Renal cortical epithelial cell (primary cell): ENCODE results near the gene UBE2M. TPM values are rescaled to one million over a fixed set of nuclear protein-coding genes. Genes with fewer than 3 reads are reported as not detected.
A peak's percentile ranks its signal among the peaks of the same experiment; 100 is the strongest.
"Not testable (repeated sequence)": the region's sequence is repeated elsewhere in the genome, so short reads cannot be mapped to it uniquely, and the experiment has no call there.

Experiments
- DNase-seq: peaks from one replicate; pipeline ENCODE4 v3.0.0-alpha.2; 2011; ENCODE audit warnings: low read depth
- total RNA-seq: library from RNA; depleted of rRNA; stranded (reverse); fragments of >200 nt; gene quantifications from 2 replicates; pipeline ENCODE4 v1.2.3, GENCODE V29; 2014

UBE2M gene
- 39.4 and 55.4 TPM in 2 replicates for total RNA-seq

DNA sequence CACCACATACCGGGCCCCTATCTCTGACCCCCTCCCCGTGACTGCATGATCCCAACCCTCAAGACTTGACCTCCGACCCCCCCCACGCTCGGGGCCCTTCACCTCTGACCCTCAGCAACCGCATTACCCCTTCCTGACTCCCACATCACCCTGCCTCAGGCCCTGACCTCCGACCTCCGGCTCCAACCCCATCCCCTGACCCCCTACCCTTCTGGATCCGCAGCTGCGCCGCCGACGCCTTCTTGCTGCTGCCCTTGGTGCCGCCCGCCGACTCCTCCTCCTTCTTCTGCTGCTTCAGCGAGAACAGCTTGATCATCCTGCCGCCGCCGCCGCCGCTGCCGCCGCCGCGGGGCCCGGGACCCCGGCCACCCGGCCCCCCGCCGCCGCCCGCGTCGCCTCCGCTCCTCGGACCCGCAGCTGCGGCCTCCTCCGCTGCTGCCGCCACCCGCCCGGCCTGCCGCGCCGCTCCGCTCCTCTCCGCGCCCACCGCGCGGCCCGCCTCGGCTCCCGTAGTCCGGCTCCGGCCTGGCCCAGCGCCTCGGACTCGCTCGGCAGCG is at the start of gene UBE2M:
UBE2M (minus strand) TSS at position 546 of the 557 bp plus-strand sequence; CDS start at position 316, 230 bp downstream.
- DNase-seq, result no peak

DNA sequence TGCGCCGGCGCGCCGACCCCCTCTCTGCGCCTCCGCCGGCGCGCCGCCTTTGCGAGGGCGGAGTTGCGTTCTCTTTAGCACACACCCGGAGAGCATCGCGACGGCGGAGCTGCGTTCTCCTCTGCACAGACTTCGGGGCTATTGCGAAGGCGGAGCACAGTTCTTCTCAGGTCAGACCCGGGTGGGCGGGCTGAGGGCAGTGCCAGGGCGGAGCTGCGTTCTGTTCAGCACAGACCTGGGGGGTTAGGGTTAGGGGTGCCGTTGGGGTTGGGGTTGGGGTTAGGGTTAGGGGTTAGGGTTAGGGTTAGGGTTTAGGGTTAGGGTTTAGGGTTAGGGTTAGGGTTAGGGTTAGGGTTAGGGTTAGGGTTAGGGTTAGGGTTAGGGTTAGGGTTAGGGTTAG is 48.8 kb upstream of the UBE2M start:
- not testable (repeated sequence) for DNase-seq

DNA sequence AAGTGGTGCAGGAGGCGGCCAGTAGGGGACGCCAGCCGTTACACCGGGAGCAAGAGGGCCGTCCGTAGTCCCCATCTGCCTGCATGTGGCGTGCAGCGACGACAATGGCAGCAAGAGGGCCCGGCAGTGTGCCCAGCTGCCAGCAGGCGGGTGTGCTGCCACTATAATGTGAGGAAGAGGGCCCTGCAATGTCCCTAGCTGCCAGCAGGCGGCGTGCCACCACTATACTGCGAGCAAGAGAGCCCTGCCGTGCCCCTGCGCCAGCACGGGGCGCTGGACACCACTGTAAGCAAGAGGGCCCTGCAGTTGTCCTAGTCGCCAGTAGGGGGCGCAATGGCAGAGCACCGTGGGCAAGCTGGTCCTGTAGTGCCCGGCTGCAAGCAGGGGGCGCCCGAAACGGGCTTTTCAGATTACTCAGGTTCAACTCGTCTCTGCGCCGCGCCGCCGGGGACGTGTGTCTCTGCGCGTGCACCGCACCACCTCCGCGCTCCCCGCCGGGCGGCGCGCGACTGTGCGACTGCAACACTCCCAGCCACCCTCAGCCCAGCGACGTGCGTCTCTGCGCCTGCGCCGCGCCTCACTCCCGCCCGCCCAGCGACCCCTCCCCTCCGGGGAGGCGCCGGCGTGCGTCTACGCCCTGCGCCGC is 48.0 kb upstream of the UBE2M start:
- not testable (repeated sequence) for DNase-seq

DNA sequence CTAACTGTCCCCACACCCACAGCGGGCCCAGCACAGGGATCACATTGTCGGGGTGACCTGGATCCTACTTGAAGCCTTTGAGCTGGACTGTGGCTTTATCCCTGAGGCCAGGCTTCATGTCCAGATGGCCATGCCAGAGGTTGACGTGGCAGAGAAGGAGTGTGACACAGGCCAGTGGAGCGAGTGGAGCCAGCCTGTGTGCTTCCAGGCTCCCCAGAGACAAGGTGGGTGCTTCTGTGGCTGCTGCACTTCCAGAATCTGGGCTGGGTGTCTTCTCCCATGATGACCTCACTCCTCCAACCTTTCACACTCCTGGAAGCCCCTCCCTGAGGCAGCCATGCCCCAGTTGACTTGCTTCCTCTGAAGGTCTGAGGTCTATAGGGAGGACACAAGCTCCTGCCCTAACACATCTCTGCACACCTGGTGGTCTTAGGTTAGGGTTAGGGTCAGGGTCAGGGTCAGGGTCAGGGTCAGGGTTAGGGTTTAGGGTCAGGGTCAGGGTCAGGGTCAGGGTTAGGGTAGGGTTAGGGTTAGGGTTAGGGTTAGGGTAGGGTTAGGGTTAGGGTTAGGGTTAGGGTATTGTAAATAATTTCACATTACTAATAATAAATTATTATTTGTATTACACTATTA is 27.8 kb upstream of the UBE2M start:
- no peak for DNase-seq

DNA sequence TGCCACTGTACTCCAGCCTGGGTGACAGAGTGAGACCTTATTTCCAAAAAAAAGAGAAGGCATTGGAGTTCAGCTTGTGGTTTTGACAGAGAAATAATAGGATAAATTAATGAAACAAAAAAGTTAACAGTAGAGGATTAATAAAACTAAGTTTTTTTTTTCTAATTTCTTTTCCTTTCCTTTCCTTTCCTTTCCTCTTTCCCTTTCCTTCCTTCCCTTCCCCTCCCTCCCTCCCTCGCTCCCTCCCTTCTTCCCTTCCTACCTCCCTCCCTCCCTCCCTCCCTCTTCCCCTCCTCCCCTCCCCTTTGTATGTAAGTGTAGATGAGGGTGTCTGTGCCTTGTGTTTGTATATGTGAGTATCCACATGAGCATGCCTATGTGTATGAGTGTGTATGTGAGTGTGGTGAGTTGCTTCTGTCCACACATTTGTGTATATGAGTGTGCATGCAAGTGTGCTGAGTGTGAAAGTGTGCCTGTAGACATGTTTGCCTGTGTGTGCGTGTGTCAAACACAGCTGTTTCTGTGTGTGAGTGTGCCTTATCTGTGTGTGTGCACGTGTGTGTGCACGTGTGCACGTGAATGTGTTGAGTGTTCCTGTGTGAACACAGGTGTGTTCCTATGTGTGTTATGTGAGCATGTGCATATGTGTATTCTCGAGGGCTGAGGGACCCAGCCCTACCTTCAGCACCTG is 27.2 kb upstream of the UBE2M start:
- no peak for DNase-seq

DNA sequence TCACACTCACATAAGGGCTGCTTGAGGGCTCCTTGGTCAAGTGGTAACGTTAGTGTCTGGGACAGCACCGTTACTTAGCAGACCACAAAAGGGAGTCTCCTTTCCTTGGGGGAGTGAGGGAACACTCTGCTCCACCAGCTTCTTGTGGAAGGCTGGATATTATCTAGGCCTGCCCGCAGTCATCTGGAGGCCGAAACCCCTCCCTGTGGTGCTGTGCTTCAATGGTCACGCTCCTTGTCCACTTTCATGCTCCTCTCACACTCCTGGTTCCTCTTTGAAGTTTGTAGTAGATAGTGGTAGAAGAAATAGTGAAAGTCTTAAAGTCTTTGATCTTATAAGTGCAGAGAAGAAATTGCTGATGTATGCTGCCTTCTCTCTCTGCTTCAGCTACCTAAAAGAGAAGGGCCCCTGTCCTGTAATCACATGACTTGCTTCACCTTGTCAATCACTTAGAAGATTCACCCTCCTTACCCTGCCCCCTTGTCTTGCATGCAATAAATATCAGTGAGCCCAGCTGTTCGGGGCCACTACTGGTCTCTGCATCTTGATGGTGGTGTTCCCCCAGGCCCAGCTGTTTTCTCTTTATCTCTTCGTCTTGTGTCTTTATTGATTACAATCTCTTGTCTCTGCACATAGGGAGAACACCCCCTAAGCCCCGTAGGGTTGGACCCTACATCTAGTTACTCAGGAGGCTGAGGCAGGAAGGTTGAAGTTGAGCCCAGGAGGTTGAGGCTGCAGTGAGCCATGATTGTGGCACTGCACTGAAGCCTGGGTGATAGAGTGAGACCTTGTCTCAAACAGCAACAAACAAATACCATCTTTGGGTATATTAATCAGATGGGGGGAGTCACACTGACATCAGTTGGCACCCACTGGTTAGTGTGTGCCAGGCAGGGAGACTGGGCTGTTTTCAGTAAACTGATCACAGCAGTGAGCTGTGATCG is 26.4 kb upstream of the UBE2M start:
- DNase-seq, result no peak

DNA sequence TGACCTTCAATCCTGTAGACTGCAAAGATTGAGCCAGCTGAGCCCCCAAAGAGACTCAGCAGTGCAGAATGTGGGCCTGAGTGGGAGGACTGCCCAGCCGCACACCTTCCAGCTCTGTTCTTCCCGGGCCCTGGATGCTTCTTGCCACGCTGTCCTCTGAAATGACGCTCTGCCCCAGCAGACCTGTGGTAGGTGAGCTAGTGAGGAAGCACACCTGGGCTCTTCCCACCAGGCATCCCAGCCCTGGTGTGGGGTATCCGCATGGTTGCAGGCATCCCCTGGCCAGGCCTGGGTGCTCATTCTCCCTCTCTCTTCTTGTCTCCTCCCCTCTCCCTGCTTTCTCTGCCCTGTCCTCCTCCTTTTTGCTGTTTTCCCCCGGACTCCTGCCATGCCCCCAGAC is 24.6 kb upstream of the UBE2M start:
- DNase-seq, result no peak

DNA sequence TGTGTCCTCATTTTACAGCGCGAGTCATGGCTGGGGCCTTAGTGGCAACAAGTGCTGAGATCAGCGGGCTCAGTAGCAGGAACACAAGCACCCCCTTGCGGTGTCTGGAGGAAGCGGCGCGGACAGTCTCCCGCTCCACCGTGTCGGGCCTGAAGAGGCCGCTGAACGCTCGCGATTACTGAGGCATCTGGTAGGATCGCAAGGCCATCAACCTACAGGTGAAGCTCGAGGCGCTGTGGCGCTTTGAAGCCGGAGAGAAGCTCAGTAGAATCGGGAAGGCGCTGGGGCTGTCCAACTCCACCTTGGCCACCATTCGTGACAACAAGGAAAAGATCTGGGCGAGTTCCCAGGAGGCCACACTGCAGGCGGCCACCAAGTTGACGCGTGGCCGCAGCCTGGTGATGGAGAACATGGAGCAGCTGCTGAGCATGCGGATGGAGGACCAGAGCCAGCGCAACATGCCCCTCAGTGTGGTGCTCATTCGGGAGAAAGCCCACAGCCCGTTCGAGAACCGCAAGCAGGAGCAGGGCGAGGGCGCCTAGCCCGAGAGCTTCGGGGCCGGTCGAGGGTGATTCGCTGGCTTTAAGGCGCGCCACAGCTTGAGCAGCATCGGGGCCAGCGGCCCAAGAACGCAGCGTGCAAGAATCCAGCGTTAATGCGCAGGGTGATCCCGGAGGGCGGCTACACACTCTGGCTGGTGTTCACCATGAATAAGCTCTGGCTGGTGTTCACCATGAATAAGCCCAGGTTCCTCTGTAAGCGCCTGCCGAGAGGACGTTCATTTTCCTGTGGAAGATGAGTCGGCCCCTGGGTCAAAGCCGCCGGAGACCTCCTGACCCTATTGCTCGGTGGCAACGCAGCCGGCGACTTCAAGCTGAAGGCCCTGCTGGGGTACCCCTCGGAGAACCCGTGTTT is 23.1 kb upstream of the UBE2M start:
- peak; percentile 74 for DNase-seq

DNA sequence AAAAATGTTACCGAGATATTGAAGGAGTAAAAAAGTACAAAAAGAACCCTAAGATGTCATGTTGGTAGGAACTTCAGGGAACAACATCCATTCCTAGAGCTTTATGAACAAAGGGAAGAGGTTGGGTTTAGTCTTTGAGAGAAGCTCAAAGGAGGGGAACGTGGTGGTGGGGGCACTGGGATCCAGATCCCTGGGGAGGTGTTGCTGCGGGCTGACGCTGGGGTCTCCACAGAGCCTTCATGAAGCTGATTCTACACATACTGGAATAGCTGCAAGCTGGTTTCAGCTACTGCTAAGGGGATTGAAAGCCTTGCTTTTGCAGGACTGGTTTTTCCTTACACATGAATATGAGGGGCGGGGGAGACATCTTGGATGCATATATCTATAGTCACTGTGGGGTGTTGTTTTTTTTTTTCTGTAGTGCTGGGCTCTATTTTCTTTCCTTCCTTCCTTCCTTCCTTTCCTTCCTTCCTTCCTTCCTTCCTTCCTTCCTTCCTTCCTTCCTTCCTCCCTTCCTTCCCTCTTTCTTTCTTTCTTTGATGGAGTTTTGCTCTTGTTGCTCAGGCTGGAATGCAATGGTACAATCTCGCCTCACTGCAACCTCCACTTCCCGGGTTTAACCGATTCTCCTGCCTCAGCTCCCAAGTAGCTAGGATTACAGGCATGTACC is 21.2 kb upstream of the UBE2M start:
- no peak for DNase-seq

DNA sequence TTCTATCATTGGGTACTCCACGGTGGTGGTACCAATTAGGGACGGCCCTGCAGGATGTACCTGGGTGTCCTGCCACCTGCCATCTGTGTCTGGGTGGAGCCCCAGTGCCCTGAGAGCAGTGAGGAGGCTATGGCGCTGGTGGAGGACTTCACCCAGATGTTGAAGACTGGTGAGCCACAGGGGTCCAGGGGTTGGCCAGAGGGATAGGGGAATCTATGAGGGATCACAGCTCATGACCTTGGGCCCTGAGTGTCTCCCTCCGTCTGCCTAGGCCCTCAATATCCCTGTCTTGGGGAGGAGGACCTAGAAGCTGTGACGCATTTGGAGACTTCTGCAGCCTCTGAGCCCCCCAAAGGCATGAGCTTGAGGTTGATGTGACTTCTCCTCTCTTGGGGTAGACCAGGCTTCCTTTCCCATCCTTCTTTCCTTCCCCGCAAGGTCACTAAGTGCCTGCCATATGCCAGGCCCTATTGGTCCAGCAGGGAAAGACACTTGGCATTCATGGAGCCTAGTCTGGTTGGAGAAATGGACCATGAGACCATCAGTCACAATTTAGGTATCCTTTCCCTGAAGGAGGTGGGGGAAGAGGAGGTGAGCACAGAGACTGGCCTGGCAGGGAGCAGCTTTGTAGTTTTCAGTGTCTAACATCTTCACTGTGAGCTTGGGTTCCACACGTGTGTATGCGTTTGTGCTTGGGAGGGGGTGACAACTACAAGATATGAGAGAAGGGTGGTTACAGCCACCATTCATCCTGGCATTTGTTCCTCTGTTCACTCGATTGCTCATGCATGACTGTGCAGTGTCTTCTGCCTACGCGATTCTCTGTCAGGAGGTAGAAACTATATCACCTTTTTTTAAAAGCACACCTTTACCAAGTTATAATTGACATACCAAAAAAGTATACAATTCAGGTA is 19.9 kb upstream of the UBE2M start:
- DNase-seq, result no peak

DNA sequence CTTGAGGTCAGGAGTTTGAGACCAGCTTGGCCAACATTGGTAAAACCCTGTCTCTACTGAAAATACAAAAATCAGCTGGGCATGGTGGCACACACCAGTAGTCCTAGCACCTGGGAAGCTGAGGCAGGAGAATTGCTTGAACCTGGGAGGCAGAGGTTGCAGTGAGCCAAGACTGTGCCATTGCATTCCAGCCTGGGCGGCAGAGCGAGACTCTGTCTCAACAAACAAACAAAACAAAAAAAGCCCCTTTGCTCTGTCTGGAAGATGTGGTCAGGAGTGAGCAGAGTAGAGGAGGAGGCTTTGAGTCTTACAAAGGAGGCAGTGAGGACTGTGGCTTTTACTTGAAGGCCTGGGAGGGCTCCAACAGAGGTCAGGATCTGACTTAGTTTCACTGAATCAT is 19.2 kb upstream of the UBE2M start:
- not testable (repeated sequence) for DNase-seq

DNA sequence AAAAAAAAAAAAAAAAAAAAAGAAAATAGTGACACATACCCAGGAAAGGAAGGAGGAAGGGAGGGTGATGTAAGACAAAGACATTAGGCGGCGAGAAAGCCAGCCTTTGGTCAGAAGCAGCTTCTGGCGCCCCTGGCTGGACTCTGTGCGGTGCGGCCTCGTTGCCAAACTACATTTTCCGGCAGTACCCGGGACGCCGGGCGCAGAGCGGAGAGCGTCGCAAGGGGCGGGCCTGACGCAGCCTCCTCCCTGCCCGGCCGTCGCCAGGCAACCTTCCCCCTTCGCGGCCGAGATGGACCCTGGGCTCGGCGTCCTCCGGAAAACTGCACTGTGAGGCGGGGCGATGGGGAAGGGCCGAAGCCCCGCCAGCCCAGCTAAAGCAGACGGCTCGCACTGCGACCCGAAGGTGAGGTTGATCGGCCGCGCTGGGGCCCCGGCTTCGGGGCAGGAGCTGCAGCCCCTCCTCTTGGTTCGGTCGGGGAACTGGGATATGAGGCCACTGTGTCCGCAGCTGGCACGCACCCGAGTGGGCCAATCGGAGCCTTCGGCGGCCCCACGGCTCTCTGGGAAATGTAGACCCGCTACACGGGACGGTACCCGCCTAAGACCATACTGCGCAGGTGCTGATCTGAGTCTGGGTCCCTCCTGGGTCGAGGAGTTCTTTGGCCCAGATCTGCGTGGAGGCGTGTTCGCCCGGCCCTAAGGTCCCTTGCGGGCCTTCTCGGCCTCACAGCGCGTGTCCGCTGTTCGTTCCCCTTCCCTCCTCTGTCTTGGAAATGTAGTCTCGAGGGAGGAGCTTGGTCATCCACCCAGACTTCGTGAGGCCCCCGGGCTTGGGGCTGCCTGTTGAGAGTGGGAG is 17.0 kb upstream of the UBE2M start:
- DNase-seq, result peak; percentile 78

DNA sequence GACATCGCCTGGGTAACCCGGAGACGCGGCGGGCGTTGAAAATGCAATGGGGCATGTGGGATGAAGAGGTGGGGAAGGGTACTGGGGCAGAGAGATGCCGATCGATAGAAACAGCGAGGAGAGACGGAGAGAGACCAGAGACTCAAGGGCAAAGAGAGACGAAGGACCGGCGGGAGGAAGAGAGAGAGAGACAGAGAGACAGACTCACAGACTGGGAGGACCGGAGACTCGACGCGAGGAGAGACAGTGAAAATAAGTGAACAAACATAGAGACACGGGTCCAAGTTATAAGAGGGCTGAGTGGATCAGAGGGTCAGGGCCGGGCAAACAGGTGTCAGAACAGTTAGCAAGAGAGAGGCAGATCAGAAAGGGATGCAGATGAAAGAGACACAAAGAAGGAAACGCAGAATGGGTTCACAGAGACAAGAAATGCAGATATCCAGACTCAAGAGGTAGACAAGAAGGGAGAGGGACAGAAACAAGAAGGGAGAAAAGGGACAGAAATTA is 15.3 kb upstream of the UBE2M start:
- DNase-seq, result no peak

DNA sequence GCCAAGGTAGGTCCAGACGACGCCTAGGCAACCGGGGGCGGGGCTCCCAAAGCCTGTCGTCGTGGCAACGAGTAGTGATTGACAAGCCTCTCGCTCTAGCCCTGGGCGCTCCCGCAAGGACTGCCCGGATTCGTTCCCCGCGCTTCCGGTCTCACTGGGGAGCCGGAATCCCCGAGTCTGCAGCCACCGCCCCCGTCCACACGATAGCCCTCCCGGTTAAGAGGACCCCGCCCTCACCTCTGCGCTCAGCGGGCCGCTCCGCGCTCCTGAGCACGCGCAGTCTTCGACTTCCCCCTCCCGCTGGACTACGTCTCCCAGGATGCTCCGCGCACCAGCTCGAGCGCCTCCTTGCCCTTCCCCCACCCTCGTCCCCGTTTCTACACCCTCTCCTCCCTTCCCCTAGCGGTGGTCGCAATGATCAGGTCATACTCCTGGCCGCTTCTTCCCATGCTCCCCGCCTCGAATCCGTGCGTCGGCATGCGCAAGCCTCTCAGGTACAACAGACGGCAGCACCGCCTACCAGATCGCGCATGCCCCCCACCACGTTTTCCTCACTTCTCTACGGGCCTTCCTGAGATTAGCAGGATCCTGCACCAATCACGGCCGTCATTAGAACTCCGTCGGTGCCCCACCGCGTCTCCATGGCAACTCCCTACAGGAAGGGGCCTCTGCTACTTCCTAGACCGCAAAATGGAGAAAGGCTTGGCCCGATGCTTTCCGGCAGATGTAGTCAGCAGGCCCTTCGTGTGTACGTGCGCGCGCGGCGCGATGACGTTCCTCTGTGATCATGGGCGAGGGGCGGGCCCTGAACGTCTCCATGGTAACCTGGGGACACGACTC is 14.6 kb upstream of the UBE2M start, which contains the start of gene MZF1:
MZF1 (minus strand) TSS at position 518 of the 840 bp plus-strand sequence. CDS start 1,946 bp downstream, outside the sequence.
- DNase-seq, result peak; percentile 100

DNA sequence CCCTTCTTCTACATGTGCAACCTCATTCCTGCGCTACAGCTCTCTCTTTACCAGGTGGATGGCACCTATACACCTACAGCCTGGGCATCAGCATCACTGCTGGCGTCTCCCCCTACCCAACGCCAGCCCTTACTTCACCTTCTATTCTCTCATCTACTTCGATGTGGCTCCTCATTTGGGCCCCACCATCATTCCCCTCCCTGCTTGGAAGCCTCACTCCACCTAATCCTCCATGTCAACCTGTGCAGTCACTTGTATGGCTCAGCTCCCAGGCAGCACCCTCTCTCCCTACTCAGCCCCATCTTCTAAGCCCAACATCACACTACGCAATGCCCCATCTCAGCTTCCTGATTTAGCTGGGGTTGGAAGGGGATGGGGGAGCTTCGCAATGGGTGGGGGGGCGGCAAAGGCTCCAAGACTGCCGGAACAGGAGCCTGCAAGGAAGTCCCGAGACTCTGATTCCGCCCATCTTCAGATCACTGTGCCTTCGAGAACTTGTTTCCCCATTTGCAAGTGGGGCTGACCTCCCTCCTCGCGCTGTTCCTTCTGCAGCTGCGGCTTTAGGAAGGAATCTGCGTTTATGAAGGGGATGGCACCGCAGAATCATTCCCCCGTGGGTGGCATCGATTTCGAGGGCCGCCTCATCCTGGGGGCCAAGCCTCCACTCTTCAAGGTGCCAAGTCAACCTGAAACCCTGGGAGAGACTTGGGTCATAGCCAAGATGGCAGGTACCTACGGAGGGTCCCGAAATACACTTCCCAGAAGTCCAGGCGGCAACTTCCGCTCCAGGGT is 13.8 kb upstream of the UBE2M start:
- DNase-seq, result no peak

DNA sequence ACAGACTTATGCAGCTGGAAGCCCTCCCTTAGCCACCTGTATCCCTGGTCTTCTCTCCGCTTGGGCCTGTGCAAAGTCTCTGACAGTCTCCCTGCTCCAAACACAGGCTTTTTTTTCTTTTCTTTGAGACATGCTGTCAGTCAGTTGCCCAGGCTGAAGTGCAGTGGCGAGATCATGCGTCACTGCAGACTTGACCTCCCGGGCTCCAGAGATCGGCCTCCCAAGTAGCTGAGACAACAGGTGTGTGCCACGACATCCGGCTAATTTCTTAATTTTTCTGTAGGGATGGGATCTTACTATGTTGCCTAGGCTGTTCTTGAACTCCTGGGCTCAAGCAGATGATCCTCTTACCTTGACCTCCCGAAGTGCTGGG is 13.2 kb upstream of the UBE2M start:
- DNase-seq, result no peak
